Panc1 (cell line): ENCODE data around the gene DCAF5. TPM values are rescaled to one million over a fixed set of nuclear protein-coding genes. Genes with fewer than 3 reads are reported as not detected.

Experiments
- ATAC-seq: fragments of 200-7000 bp; cut with Tn5 transposase; 2 replicates; pipeline ENCODE4 v1.9.1; 2020; ENCODE audit warnings: mild to moderate bottlenecking, moderate library complexity
- BruUV-seq: library from RNA; stranded (reverse); fragments of 400-500 nt; replicated peaks from 2 replicates; lab custom pipeline; 2021; lab: Mats Ljungman, UMichigan
- CTCF ChIA-PET: fragments of 300-600 bp; sonication (Branson Sonifier 250); formaldehyde crosslinking; loops from one replicate; lab custom pipeline; 2022; ENCODE audit warnings: antibody characterized with exemption; lab: Charles Lee
- POLR2A ChIA-PET: fragments of 300-600 bp; sonication (Branson Sonifier 250); formaldehyde crosslinking; loops from one replicate; lab custom pipeline; 2022; ENCODE audit warnings: antibody characterized with exemption; lab: Charles Lee
- DNase-seq: peaks from one replicate; pipeline ENCODE4 v3.0.0-alpha.2; 2010; ENCODE audit warnings: low read depth, low spot score
- H3K27ac ChIP-seq: 2 replicates; pipeline ENCODE4 v1.5.1; 2011; ENCODE audit warnings: mild to moderate bottlenecking, low read length, inconsistent platforms
- H3K27me3 ChIP-seq: fragments of 200-500 bp; sonication (Bioruptor generic); 2 replicates; pipeline ENCODE4 v1.6.0; 2014; ENCODE audit warnings: low read length, inconsistent platforms; ENCODE audit not compliant: control insufficient read depth, insufficient read depth
- H3K36me3 ChIP-seq: fragments of 200-500 bp; sonication (Bioruptor generic); 2 replicates; pipeline ENCODE4 v1.5.1; 2014; ENCODE audit warnings: inconsistent platforms, mild to moderate bottlenecking, low read length, moderate library complexity; ENCODE audit not compliant: control insufficient read depth, insufficient read depth
- H3K4me1 ChIP-seq: 2 replicates; pipeline ENCODE4 v1.5.1; 2011; ENCODE audit warnings: inconsistent platforms, mild to moderate bottlenecking, low read length, moderate library complexity; ENCODE audit not compliant: control insufficient read depth, insufficient read depth
- H3K4me3 ChIP-seq, 2 experiments: 2 replicates each; pipeline ENCODE4 v1.5.1; 2011 to 2012; ENCODE audit warnings: low read depth in 2 of 2, low read length in 2 of 2, mild to moderate bottlenecking in 2 of 2, inconsistent platforms in 1 of 2, moderate library complexity in 1 of 2
- H3K9me3 ChIP-seq: fragments of 200-500 bp; sonication (Bioruptor generic); 2 replicates; pipeline ENCODE4 v1.5.1; 2014; ENCODE audit warnings: low read depth, mild to moderate bottlenecking, inconsistent platforms, low read length, moderate library complexity; ENCODE audit not compliant: control insufficient read depth, insufficient read depth
- CTCF ChIP-seq: fragments of 450-650 bp; IDR thresholded peaks from 2 replicates; pipeline ENCODE4 v1.5.1; 2017; ENCODE audit warnings: mild to moderate bottlenecking
- POLR2AphosphoS5 ChIP-seq: IDR thresholded peaks from 2 replicates; pipeline ENCODE4 v1.6.1; 2012; ENCODE audit warnings: mild to moderate bottlenecking, low read depth, low read length, moderate library complexity
- REST ChIP-seq, 2 experiments: IDR thresholded peaks; 2 replicates each; pipeline ENCODE4 v1.6.1; 2011 to 2012; ENCODE audit warnings: low read depth in 2 of 2, control low read depth in 1 of 2, low read length in 1 of 2, mild to moderate bottlenecking in 1 of 2, moderate library complexity in 1 of 2; ENCODE audit not compliant: insufficient read depth in 1 of 2
- SIN3A ChIP-seq: IDR thresholded peaks from 2 replicates; pipeline ENCODE4 v1.6.1; 2012; ENCODE audit warnings: low read depth, mild to moderate bottlenecking, low read length, moderate library complexity, borderline replicate concordance; ENCODE audit not compliant: insufficient read depth
- TCF7L2 ChIP-seq: IDR thresholded peaks from 2 replicates; pipeline ENCODE4 v1.6.1; 2011; ENCODE audit warnings: mild to moderate bottlenecking, low read depth, low read length, inconsistent platforms
- in situ Hi-C: cut with HindIII; loops from 2 replicates; pipeline ENCODE4 v1.10.0; 2016; ENCODE audit warnings: low sequenced_read_pairs, low pct_unique_long_range_greater_than_20kb
- intact Hi-C: fragments of 100-400 bp; cut with micrococcal nuclease; formaldehyde crosslinking; loops from one replicate; pipeline ENCODE4 v1.10.0; 2022; ENCODE audit not compliant: unreplicated experiment
- total RNA-seq: library from RNA; stranded (reverse); gene quantifications from one replicate; pipeline ENCODE4 v1.2.1, GENCODE V29; 2021; ENCODE audit not compliant: unreplicated experiment

Gene DCAF5
- total RNA-seq, 1 experiment from 2014 or later = 27.6 TPM

- ATAC-seq = no peak
- Histone ChIP-seq H3K9me3 (no peaks in the 10 kb centered on the region), H3K36me3 (no peaks in the 10 kb centered on the region), H3K27me3 (no peaks in the 10 kb centered on the region), H3K4me1 (peaks cover 7% of the 10 kb centered on the region), H3K27ac (no peak overlapping the region), H3K4me3 (no peak overlapping the region)
- intact Hi-C loops (no loop called here), in situ Hi-C loops (no loop called here)
- CTCF ChIA-PET = interaction anchor here (0.6 kb wide), 1 partner anchor 10 kb away, joined by 4 read pairs; no protein-coding TSS in a partner anchor
- no TSS peak for BruUV-seq
- TF ChIP-seq POLR2AphosphoS5 (no peak), TCF7L2 (no peak), CTCF (no peak), SIN3A (no peak), REST (IDR thresholded peaks at IDR 0.05; ENCODE audit: insufficient read depth in 1 of 2, low read depth in 2 of 2, low read length in 1 of 2) (no peak)
- POLR2A ChIA-PET = no interaction called here
- no peak for DNase-seq
These were observed 140.5 kb downstream of the DCAF5 start for GRCh38 chr14:69012256-69012953.

GRCh38 chr14:69010648-69011047 is 142.3 kb downstream of the DCAF5 start:
- CTCF ChIA-PET = no interaction called here
- Histone ChIP-seq H3K27ac (no peak overlapping the region), H3K9me3 (no peaks in the 10 kb centered on the region), H3K4me3 (no peak overlapping the region), H3K36me3 (no peaks in the 10 kb centered on the region), H3K27me3 (no peaks in the 10 kb centered on the region), H3K4me1 (peaks cover 7% of the 10 kb centered on the region)
- TF ChIP-seq REST (IDR thresholded peaks at IDR 0.05; ENCODE audit: insufficient read depth in 1 of 2, low read depth in 2 of 2, low read length in 1 of 2) (no peak), CTCF (no peak)
- ATAC-seq (no peak), DNase-seq (no peak)
- in situ Hi-C loops (no loop called here), intact Hi-C loops (no loop called here)
- BruUV-seq = no TSS peak
- POLR2A ChIA-PET = no interaction called here
